Osteoblast (primary cell): ENCODE measurements around the gene SLC11A1. TPM values are rescaled to one million over a fixed set of nuclear protein-coding genes. Genes with fewer than 3 reads are reported as not detected.

ENCODE experiments used
- DNase-seq: peaks from one replicate; pipeline ENCODE4 v3.0.0; 2011; ENCODE audit warnings: low spot score, mixed read lengths; ENCODE audit not compliant: insufficient read length; ENCODE audit errors: missing footprints
- H2AFZ ChIP-seq: 2 replicates; pipeline ENCODE4 v1.6.0; 2011; ENCODE audit warnings: mild to moderate bottlenecking, low read length
- H3K27ac ChIP-seq: 2 replicates; pipeline ENCODE4 v1.5.1; 2011; ENCODE audit warnings: mild to moderate bottlenecking, low read depth, low read length, moderate library complexity
- H3K27me3 ChIP-seq: 2 replicates; pipeline ENCODE4 v1.6.0; 2012; ENCODE audit warnings: mild to moderate bottlenecking, control low read depth, inconsistent platforms, low read length, moderate library complexity; ENCODE audit not compliant: insufficient read depth
- H3K36me3 ChIP-seq: 2 replicates; pipeline ENCODE4 v1.5.1; 2011; ENCODE audit warnings: mild to moderate bottlenecking, low read length, control low read depth, moderate library complexity; ENCODE audit not compliant: insufficient read depth
- H3K4me1 ChIP-seq: 2 replicates; pipeline ENCODE4 v1.5.1; 2011; ENCODE audit warnings: mild to moderate bottlenecking, low read length, control low read depth, moderate library complexity; ENCODE audit not compliant: insufficient read depth
- H3K4me2 ChIP-seq: 2 replicates; pipeline ENCODE4 v1.6.0; 2011; ENCODE audit warnings: mild to moderate bottlenecking, low read length; ENCODE audit not compliant: insufficient read depth
- H3K4me3 ChIP-seq: fragments of 200-600 bp; sonication (generic); 3 replicates; pipeline ENCODE4 v1.5.1; 2012; ENCODE audit warnings: mild to moderate bottlenecking, low read length, inconsistent platforms; ENCODE audit not compliant: insufficient read depth
- H3K79me2 ChIP-seq: 2 replicates; pipeline ENCODE4 v1.6.0; 2012; ENCODE audit warnings: mild to moderate bottlenecking, low read length, control low read depth, inconsistent platforms; ENCODE audit not compliant: insufficient read depth
- H3K9me3 ChIP-seq: 2 replicates; pipeline ENCODE4 v1.5.1; 2011; ENCODE audit warnings: low read depth, low read length, control low read depth
- H4K20me1 ChIP-seq: 2 replicates; pipeline ENCODE4 v1.6.0; 2012; ENCODE audit warnings: mild to moderate bottlenecking, low read length, control low read depth; ENCODE audit not compliant: insufficient read depth
- CTCF ChIP-seq: IDR thresholded peaks from 2 replicates; pipeline ENCODE4 v1.5.1; 2011; ENCODE audit warnings: mild to moderate bottlenecking, low read depth, low read length, moderate library complexity; ENCODE audit errors: extremely low read depth
- total RNA-seq: library from RNA; depleted of rRNA; stranded (reverse); fragments of >200 nt; gene quantifications from 2 replicates; pipeline ENCODE4 v1.2.3, GENCODE V29; 2012

Gene SLC11A1
- total RNA-seq, 1 donor, result 0.36 TPM

- Histone ChIP-seq H4K20me1 (no peaks in the 10 kb centered on the region), H2AFZ (no peak overlapping the region), H3K36me3 (no peaks in the 10 kb centered on the region), H3K79me2 (no peaks in the 10 kb centered on the region), H3K27ac (no peak overlapping the region), H3K4me1 (peaks cover 6% of the 10 kb centered on the region), H3K4me2 (no peak overlapping the region), H3K27me3 (peaks cover 4% of the 10 kb centered on the region), H3K4me3 (no peak overlapping the region), H3K9me3 (no peaks in the 10 kb centered on the region)
- DNase-seq, result peak; percentile 62
- TF ChIP-seq CTCF, result no peak
These were observed 6.9 kb upstream of the SLC11A1 start for GRCh38 chr2:218375212-218375611.

DNA sequence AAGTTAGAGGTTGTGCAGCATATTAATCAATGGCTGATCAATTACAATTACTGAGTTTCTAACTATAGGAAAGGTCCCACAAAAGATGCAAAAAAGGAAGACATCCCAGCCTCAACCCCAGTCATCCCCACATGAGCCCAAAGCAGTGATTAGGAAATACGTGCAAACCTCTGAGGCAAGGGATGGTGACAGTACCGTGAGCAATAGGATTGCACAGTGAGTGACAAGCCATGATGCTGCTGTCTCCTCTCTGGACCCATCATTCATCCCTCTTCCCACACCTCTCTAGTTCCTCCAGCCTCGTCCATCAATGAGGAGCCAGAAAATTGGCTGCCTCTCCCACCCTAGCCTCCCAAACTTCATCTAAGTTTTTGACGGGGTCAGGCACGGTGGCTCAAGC is 4.0 kb upstream of the SLC11A1 start:
- Histone ChIP-seq H4K20me1 (no peaks in the 10 kb centered on the region), H2AFZ (no peak overlapping the region), H3K4me3 (no peak overlapping the region), H3K27me3 (peaks cover 13% of the 10 kb centered on the region), H3K4me2 (no peak overlapping the region), H3K79me2 (no peaks in the 10 kb centered on the region), H3K4me1 (no peaks in the 10 kb centered on the region), H3K27ac (no peak overlapping the region), H3K36me3 (no peaks in the 10 kb centered on the region), H3K9me3 (no peaks in the 10 kb centered on the region)
- TF ChIP-seq CTCF, result no peak
- DNase-seq, result no peak

GRCh38 chr2:218382785-218383184 is 712 bp downstream of the SLC11A1 start:
- Histone ChIP-seq H3K36me3 (no peaks in the 10 kb centered on the region), H3K4me1 (no peaks in the 10 kb centered on the region), H3K4me3 (no peak overlapping the region), H3K9me3 (no peaks in the 10 kb centered on the region), H4K20me1 (no peaks in the 10 kb centered on the region), H3K79me2 (no peaks in the 10 kb centered on the region), H3K27ac (no peak overlapping the region), H3K27me3 (peaks cover 14% of the 10 kb centered on the region), H2AFZ (no peak overlapping the region), H3K4me2 (no peak overlapping the region)
- TF ChIP-seq CTCF, result no peak
- DNase-seq, result peak; percentile 30

DNA sequence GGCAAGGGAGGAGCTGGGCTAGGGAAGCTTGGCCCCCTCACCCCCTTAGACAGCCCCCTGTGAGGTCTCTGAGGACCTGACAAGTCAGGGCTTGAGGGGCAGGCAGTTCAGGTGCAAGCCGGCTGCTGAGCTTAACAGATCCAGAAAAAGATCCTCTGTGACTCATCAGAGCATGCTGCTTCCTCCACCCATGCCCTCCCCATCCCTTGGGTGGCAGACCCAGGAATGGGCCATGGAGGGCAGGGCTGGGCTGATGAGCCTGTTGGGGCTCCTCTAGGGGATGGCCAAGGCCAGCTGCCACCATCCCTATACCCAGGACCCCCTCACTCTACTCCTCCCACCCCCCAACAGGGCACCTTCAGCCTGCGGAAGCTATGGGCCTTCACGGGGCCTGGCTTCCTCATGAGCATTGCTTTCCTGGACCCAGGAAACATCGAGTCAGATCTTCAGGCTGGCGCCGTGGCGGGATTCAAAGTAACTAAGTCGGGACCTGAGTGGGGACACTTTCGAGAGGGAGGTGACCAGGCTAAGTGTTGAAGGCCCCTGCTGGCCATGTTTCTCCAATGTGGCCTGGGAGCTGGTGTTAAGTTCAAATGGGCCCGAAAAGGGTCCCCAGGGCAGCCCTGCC is 1.9 kb downstream of the SLC11A1 start:
- H3K4me1 ChIP-seq, result no peaks in the 10 kb centered on the region
- no peak overlapping the region for H3K4me3 ChIP-seq
- H4K20me1 ChIP-seq, result no peaks in the 10 kb centered on the region
- no peaks in the 10 kb centered on the region for H3K36me3 ChIP-seq
- H3K27ac ChIP-seq, result no peak overlapping the region
- H3K27me3 ChIP-seq, result peaks cover 10% of the 10 kb centered on the region
- H3K9me3 ChIP-seq, result no peaks in the 10 kb centered on the region
- H2AFZ ChIP-seq, result no peak overlapping the region
- H3K4me2 ChIP-seq, result no peak overlapping the region
- no peak for TF ChIP-seq CTCF
- no peaks in the 10 kb centered on the region for H3K79me2 ChIP-seq
- peak; percentile 84 for DNase-seq
